GM12872 (cell line): ENCODE measurements around the gene KCNQ1.

Experiments
- TF ChIP-seq, protein P1 (sequence below): IDR thresholded peaks from 3 replicates; pipeline ENCODE4 v1.5.1; 2011; ENCODE audit warnings: low read depth, mild to moderate bottlenecking, low read length, moderate library complexity; ENCODE audit not compliant: insufficient read depth

KCNQ1 gene

DNA sequence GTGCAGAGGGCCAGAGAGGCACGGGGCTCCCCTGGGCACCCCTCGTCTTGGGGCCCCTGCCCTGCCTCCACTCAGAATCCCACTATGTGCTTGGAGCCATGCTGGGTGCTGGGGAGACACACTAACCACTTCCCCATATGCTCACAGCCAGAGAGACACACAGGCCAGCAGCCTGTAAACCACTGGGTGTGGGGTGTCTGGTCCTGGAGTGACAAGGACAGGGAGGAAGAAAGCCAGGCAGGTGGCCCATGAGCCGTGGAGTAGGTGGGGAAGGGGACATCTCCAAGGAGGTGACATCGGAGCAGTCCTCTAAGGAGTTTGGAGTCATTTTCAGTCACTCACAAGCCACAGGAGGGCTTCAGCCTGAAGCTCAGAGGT, 381.9 kb downstream of the KCNQ1 start:
- TF ChIP-seq, protein P1, sequence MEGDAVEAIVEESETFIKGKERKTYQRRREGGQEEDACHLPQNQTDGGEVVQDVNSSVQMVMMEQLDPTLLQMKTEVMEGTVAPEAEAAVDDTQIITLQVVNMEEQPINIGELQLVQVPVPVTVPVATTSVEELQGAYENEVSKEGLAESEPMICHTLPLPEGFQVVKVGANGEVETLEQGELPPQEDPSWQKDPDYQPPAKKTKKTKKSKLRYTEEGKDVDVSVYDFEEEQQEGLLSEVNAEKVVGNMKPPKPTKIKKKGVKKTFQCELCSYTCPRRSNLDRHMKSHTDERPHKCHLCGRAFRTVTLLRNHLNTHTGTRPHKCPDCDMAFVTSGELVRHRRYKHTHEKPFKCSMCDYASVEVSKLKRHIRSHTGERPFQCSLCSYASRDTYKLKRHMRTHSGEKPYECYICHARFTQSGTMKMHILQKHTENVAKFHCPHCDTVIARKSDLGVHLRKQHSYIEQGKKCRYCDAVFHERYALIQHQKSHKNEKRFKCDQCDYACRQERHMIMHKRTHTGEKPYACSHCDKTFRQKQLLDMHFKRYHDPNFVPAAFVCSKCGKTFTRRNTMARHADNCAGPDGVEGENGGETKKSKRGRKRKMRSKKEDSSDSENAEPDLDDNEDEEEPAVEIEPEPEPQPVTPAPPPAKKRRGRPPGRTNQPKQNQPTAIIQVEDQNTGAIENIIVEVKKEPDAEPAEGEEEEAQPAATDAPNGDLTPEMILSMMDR: no peak

DNA sequence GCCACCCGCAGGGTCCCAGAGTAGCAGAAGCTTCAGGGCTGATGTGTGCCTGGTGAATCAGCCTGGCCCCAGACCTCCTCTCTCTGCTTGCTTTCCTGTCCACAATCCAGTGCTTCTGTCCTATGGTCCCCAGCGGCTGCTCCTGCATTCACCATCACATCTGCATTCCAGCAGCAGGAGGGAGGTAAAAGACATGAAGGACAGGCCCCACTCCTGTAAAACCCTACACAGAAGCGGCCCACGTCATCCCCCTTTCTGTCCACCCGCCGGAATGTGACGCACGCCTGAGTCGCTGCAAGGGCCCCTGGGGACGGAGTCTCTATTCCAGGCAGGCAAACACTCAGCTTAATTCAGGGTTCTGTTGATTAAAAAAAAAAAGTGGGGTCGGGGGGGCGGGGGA, 382.4 kb downstream of the KCNQ1 start:
- TF ChIP-seq, protein P1: no peak

DNA sequence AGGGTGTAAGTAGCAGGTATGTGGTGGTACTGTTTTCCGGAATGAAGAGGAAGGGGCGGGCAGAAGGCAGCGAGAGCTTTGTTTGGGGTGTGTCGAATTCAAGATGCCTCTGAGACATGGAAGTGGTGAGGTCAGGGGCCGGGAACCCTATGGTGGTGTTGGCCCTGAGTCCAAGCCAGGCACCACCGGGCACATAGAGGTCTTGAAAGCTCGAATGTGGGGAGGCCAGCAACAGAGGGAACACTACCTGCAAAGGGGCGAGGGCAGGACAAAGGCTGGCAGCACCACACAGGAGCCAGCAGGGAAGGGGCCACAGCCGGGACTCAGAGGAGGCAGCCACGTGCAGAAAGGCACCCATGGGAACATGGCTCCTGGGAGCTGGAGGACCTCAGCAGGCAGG, 383.0 kb downstream of the KCNQ1 start:
- TF ChIP-seq, protein P1: no peak

DNA sequence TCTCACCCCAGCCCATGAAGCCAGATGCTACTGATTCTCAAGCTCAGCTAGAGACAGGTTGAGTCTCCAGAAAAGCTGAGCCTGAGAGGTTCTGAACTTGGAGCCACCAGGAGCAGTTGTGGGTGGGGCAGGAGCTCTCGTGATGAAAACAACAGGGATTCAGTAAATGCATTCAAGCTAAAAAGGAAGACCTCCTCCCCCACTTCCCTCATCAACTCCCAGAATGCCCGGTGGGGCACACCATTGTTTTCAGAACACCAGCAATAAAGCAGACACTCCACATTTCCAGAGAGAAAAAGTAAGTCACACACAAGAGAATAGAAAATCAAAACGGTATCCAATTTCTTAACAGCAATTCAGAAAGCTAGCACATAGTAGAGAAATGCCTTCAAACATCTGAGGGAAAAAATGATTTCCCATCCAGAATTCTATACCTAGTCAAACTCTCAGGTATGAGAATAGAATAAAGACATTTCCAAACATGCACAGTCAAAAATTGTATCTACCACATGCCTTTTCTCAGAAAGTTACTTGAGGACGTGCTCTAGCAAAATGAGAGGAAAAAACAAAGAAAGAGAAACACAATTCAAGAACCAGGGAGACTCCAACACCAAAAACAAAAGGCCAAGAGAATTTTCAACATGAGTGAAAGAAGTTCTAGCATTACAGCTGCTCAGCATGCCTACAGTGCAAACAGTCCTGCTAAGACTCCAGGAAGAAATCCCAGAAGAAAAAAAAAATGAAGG, 383.9 kb downstream of the KCNQ1 start:
- TF ChIP-seq, protein P1: no peak

DNA sequence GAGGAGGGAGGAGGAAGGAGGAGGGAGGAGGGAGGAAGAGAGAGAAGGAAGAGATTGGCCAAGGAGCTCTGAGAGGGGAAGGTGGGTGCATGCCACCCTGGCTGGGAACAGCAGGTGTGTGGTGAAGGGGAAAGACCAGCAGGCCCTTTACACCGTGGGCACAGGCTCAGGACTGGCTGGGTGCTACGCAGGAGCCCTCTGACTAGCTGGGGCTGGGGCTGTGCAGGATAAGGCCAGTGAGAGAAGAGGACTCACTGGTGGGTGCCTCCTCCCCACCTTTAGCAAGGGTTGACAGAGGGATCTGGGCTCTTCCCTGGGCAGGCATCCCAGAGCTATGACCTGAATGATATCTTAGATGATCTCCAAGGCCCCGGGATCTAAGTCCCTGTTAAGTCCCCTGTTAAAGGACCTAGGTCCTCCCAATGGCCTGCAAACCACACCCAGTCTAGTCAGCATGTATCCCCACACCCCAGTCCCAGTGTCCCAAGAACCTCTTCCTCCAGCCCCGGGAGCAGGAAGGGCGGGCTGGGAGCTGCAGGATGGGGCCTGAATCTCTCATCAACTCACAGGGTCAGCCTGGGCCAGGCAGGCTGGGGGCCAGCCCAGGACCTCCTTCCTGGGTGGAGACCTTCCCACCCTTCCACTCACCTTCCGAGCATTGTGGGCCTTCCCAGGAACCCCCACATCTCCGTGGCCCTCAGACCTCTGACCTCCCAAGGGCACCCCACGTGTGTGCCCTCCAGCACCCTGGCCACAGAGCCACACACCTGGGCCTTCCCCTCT, 385.4 kb downstream of the KCNQ1 start:
- TF ChIP-seq, protein P1: no peak

DNA sequence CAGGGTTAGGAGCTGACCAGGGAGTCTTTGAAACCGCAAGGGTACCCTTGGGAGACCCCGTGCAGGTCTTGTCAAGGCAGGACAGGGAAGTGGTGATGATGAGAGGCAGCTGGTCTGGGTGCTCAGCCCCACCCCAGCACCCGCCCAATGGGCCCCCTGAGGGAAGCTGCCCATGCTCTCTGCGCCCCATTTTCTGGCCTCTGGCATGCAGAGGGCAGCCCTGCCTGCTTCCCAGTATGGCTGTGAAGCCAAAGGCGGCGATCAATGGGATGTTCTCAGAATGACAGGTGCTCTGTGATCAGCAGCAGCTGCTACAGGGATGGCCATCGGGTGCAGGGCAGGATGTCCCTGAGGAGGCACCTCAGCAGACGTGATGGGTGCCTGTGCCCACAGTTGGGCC, 386.1 kb downstream of the KCNQ1 start:
- TF ChIP-seq, protein P1: no peak

DNA sequence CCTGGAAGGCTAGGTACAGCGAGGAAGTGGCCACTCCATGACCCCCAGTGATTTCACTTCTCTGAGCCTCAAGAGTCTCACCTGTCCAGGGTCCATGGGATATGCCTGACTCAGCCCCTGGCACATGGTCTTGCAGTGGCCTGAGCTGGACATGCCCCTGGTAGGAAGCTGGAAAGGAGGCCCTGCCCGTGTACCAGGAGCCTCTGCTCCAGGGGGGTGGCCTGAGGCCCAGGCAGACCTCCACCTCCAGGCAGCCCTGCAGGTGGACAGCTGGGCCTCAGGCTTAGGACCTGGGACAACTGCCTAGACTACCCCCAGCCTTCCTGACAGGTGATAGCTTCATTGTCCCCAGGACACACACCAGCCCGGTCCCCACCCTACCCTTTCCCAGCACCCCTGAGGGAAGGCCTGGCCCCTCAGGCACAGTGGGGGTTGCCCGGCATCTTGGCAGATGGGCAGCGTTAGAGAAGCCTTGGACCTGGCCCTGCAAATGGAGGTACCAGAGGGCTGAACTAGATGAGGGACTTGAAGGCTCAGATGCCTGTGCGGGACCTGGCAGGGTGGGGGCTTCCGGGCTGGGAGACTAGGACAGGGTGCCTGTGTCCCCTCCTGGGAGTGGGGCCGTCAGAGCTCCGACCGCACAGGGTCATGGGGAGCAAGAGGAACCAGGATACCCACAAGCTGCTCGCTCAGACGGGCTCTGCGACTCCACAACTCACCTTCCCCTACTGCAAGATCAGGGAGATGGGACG, 387.1 kb downstream of the KCNQ1 start:
- TF ChIP-seq, protein P1: no peak
